GM23248 (cell line): ENCODE data around the gene CAMK1D.
"Not testable (repeated sequence)": the region's sequence is repeated elsewhere in the genome, so short reads cannot be mapped to it uniquely, and the experiment has no call there.

Experiments
- EZH2 ChIP-seq: fragments of 200-600 bp; sonication (generic); IDR thresholded peaks from 2 replicates; pipeline ENCODE4 v1.6.1; 2018; ENCODE audit warnings: antibody characterized with exemption, mild to moderate bottlenecking; ENCODE audit not compliant: insufficient read depth, poor library complexity, severe bottlenecking
- EZH2phosphoT487 ChIP-seq: fragments of 200-600 bp; sonication (generic); IDR thresholded peaks from 2 replicates; pipeline ENCODE4 v1.6.1; 2018; ENCODE audit warnings: antibody characterized with exemption, moderate library complexity, mild to moderate bottlenecking, low read depth; ENCODE audit not compliant: insufficient read depth

DNA sequence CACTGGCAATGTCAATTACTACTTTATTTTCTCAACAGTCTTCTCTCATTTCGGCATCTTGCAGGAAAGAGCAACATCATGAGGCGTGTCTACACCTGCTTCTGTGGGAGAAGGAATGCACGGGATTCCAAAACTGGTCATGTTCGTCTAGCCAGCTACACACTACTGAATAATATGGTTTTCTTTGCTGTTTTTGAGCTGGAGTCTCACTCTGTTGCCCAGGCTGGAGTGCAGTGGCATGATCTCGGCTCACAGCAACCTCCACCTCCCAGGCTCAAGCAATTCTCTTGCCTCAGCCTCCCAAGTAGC lies 376.2 kb downstream of the CAMK1D start:
- TF ChIP-seq EZH2, EZH2phosphoT487: not testable (repeated sequence)
